ENCODE results near the gene CD82.
"Not testable (repeated sequence)": the region's sequence is repeated elsewhere in the genome, so short reads cannot be mapped to it uniquely, and the experiment has no call there.

Gene CD82

DNA sequence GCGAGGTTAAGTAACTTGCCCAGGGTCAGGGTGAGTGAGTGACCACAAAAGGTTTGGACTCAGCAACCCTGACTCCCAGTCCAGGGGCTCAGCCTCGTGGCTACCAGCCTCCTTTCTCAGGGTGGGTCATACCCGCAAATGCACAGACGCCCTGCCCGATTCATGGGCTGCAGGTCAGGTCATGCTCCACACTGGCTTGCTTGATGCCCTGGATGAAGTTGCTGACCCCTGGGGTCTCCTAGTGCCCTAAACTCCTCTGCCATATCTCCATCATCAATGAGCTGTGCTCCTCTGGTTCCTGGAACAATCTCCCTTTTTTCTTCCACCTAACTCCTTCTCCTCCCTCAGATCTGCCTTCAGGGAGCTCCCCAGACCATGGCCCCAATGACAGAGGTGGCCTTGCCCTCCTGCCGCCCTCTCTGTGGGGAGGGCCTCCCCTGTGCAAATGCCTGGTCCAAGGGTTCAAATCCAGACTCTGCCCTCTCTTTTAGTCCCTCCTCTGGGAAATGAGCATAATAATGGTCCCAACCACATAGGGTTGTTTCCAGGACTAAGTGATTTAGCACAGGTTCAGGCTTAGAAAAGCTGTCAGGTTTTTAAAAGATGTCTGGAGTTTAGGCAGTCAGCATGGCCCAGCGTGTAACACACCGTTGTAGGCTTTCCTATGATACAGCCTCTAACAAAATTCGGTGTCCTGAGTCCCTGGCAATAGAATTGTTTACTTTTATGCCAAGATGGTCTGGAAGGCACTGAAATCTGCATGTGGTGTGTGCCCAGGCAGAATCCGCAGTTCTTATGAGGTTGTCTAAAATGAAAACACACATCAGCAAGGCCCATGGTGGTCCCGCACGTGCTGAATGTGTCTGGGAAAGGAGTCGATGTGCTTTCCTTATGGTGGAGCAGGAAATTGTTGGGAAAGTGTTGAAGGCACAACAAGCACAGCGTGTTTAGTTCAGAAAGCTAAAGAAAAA is 63.6 kb downstream of the CD82 start:
- no peak for DNase-seq (ENCODE audit: low read depth in 1 of 2, low spot score in 1 of 2)

DNA sequence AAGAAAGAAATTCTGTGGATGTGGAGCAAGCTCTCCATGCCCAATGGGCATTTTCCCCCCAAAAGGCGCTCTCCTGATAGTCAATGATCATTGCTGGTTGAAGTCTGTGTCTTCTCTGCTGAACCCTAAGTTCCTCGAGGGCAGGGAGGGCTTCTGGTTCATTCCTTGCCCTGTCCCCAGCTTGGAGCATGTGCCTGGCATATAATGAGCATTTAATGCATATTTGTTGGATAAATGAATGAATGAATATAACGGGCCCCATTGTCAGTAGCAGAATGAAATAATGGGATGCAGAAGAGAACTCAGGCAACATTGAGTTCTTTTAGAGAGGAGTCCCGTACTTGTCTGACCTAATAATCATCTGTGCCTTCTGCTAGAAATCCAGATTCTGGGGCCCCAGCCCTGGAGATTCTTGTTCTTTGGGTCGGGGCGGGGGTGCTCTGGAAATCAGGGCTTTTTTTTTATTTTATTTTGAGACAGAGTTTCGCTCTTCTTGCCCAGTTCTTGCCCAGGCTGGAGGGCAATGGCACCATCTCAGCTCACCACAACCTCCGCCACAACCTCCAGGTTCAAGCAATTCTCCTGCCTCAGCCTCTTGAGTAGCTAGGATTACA is 64.4 kb downstream of the CD82 start:
- no peak for DNase-seq (ENCODE audit: low read depth in 1 of 2, low spot score in 1 of 2)

DNA sequence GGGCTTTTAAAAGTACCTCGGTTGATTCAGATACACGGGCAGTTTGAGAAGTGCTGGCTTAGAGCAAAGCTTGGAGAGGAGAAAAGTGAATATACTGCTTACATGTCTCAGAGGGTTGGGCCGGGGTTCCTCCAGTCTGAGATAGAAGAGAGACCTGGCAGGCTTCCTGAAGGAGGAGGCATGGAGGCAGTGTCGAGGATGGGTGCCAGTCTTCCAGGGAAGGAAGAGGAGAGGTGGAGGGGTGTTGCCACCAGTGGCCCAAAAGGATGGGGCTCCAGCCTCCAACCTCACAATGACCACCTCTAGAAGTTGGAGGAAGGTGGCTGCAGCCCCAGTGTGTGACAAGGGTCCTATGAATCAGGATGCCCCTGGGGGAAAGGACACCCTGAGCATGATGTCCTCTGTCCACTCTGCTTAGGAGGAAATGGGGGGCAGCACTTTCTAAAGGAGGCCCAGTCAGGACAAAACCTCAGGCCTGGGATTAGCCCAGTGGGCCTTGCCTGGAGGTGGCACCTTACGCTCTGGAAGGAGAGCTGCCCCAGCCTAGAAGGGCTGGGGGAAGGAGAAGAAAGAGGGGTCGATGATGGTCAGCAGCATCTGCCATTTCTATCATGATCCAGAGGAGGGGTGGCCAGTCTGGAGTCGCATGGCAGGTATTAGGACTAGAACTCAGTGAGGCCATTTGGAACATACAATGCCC is 65.2 kb downstream of the CD82 start:
- no peak for DNase-seq (ENCODE audit: low read depth in 1 of 2, low spot score in 1 of 2)

DNA sequence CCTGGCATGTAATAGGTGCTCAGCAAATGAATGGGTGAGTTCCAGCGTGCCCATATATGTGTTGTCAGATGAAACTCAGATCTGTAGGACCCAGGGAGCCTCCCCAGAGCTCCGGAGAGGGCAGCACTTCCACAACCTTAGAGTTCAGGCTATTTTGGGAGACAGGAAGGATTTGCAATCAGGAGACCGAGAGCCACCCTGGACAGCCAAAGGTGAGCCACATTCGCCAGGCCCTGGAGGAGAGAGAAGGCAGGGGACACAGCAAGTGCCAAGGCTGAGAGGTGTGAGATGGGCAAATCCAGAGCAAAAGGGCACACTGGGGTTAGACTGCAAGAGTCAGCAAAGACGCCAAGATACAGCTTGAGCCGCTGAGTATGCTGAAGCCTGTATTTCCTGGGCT is 66.4 kb downstream of the CD82 start:
- DNase-seq (ENCODE audit: low read depth in 1 of 2, low spot score in 1 of 2), result no peak

DNA sequence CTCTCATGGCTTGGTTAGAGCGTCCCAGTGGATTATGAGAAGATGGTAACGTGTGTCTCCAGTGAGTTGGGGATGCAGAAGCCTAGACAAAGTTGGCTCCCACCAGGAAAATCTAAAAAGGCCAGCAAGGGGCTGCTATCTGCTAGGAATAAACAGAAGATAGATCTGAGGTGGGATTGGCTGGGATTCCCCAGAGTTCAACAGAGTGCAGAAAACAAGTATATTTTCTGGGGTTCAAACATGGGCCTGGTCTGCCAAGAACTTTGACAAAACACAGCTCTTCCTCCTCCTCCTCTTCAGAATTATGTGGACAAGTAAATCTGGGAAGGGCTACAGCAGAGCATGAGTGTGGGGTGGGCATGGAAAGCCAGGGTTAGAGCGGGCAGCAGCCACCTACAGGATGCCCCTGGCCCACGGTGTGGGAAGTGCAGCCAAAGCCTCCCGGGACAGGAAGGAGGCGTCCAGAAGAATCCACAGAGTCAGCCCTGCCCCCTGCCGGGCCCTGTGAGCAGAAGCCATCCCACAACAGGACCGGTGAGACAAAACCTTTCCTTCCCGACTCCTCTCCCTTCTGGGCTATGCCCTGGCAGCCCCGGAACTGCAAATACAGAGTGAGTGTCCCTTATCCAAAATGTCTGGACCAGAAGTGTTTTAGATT is 67.1 kb downstream of the CD82 start:
- DNase-seq (ENCODE audit: low read depth in 1 of 2, low spot score in 1 of 2), result no peak

DNA sequence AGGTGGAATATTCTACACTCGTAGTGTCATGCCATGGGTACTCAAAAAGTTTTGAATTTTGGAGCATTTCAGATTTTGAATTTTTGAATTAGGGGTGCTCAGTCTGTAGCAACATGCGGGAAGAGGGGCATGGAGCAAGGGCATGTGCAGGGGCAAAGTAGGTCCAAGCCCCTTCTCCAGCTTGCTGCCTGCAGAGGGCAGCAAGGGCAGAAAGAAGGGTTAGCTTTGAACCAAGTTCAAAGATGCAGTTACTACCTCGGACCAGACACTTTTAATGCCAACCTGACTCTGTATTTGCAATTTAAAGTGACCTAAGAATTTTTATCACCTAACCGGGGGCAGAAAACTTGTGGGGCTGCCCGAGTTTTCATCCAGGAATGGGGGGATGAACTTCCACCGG is 68.2 kb downstream of the CD82 start:
- no peak for DNase-seq (ENCODE audit: low read depth in 1 of 2, low spot score in 1 of 2)

DNA sequence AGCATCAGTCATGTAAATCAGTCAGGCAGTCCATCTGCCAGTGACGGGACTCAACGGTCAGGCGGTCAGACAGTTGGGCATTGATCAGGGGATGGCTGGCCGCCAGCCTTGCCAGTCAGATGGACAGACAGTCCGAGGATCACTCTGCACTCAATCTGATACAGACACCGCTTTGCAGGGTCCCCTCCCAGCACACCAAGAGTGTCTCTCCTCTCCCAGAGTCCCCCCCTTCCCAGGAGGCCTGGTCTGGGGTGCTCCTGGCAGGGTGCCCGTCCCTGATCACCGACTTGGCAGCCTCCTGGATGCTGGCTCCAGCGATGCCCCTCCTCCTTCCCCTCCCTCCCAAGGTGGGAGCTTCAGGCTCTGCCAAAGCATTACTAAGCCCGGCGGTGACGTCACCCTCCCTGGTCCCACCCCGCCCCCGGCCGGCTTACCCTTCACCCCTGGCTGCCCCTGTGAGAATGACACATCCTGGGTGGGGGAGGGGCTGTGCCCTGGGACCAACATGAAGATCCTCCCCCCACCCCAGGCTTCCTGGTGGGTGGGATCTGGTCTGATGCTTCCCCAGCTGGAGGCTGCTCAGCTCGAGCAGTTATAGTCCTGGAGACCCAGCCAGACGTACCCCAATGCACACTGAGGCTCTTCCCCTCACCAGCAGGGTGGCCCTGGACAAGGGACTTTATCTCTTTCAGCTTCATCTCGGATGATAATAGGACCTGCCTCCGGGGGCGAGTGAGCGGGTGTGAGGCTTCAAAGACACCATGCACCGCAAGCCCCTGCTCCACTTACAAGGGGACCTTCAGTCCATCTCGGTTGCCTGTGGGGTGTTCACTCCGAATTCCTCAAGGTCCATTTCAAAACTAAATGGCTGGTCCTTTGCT is 69.2 kb downstream of the CD82 start:
- no peak for DNase-seq (ENCODE audit: low read depth in 1 of 2, low spot score in 1 of 2)

DNA sequence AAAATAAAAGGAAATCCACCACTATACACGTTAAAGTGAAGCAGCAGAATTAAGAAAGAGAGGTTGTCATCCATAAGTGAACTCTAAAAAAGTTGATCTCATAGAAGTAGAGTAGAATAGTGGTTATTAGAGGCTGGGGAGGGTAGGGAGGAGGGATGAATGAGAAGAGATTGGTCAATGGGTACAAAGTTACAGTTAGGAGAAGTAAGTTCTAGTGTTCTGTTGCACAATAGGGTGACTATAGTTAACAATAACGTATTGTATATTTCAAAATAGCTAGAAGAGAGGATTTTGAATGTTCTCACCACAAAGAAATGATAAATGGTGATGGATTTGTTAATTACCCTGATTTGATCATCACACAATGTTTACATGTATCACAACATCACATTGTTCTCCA is 72.0 kb downstream of the CD82 start:
- DNase-seq (ENCODE audit: low read depth in 1 of 2, low spot score in 1 of 2), result no peak

DNA sequence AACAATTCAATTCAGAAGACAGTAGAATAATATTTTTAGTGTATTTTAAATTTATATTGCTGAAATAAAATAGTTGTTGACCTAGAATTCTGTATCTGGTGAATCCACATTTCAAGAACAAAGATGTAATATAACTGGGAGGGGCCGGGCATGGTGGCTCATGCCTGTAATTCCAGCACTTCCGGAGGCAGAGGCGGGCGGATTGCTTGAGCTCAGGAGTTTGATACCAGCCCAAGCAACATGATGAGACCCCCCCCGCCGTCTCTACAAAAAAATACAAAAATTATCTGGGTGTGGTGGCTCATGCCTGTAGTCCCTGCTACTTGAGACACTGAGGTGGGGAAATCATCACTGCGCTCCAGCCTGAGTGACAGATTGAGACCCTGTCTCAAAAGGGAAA is 72.6 kb downstream of the CD82 start:
- DNase-seq (ENCODE audit: low read depth in 1 of 2, low spot score in 1 of 2), result no peak

DNA sequence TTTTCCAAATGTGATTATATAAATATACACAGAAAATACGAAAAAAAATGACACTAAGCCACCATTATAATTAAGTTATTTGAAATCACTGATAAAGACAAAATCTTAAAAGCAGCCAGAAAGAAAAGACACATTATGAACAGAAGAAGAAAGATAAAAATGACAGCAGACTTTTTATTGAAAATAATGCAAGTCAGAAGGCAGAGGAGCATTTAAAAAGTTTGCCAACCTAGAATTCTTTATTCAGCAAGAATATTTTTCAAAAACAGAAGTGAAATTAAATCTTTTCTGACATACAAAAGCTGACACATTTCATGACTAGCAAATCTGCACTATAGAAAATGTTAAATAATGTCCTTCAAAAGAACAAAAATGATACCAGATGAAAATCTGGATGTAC is 77.8 kb downstream of the CD82 start:
- DNase-seq (ENCODE audit: low read depth in 1 of 2, low spot score in 1 of 2), result no peak

DNA sequence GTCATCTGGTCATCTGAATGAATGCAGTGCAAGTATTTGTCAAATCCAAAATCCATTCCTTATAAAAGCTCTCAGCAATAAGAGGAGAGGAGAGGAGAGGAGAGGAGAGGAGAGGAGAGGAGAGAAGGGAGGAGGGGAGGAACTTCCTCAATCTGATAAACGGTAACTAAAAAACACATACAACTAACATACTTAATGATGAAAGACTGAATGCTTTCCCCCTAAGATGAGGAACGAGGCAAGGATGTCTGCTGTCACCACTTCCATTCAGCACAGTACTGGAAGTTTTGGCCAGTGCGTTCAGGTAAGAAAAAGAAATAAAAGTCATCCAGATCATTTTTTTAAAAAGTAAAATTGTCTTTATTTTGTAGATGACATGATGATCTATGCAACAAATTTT is 80.4 kb downstream of the CD82 start:
- DNase-seq (ENCODE audit: low read depth in 1 of 2, low spot score in 1 of 2), result no peak

DNA sequence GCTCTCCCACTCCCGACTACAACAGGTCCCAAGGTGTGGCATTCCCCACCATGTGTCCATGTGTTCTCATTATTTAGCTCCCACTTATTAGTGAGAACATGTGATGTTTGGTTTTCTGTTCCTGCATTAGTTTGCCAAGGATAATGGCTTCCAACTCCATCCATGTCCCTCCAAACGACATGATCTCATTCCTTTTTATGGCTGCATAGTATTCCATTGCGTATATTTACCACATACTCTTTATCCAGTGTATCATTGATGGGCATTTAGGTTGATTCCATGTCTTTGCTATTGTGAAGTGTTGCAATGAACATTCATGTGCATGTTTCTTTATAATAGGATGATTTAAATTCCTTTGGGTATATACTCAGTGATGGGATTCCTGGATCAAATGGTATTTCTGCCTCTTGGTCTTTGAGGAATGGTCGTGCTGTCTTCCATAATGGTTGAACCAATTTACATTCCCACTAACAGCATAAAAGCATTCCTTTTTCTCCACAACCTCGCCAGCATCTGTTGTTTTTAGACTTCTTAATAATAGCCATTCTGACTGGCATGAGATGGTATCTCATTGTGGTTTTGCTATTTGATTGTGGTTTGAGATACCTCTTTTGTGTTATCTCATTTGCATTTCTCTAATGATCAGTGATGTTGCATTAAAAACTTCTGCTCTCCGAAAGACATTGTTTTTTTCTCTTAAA is 81.9 kb downstream of the CD82 start:
- not testable (repeated sequence) for DNase-seq (ENCODE audit: low read depth in 1 of 2, low spot score in 1 of 2)

DNA sequence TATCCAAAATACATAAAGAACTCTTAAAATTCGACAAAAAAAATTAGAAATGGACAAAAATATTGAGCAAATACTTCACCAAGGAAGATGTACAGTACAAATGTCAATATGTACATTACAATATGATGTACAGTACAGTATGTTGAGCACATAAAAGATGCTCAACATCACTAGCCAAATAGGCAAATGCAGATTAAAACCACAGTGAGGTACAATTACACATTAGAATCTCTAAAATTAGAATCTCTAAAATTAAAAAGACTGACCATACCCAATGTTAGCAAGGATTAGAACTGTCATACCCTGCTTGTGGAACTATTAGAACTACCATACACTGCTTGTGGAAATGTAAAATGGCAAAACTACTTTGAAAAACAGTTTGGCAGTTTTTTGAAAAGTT is 82.6 kb downstream of the CD82 start:
- no peak for DNase-seq (ENCODE audit: low read depth in 1 of 2, low spot score in 1 of 2)

DNA sequence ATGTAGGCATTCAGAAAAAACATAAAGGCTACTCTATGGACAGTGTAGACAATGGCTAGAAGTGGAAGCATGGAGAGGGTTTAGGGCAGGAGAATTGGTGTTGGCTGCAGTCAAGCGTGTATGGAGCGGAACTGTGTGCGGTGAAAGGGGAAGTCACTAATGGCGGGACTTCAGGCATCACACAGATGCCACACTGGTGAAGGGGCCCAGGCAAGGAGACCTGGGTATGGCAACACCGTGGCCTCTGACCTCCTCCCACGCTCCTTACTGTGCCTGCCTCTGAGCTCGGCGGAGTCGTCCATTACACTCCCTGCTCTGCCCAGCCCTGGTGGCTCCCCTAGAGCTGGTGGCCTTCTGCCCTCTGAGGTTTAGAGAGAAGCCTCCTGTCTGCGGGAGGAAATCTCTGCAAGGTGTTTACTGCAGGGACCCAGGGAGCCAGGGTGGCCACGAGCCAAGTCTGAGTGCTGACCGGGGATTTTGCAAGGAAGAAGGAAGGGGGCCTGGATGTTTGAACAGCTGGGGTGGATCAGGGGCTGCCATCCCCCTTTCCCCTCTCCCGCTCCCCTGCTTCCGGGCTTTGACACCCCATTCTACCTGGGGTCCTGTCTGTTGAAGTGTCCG is 86.2 kb downstream of the CD82 start:
- DNase-seq (ENCODE audit: low read depth in 1 of 2, low spot score in 1 of 2), result no peak

DNA sequence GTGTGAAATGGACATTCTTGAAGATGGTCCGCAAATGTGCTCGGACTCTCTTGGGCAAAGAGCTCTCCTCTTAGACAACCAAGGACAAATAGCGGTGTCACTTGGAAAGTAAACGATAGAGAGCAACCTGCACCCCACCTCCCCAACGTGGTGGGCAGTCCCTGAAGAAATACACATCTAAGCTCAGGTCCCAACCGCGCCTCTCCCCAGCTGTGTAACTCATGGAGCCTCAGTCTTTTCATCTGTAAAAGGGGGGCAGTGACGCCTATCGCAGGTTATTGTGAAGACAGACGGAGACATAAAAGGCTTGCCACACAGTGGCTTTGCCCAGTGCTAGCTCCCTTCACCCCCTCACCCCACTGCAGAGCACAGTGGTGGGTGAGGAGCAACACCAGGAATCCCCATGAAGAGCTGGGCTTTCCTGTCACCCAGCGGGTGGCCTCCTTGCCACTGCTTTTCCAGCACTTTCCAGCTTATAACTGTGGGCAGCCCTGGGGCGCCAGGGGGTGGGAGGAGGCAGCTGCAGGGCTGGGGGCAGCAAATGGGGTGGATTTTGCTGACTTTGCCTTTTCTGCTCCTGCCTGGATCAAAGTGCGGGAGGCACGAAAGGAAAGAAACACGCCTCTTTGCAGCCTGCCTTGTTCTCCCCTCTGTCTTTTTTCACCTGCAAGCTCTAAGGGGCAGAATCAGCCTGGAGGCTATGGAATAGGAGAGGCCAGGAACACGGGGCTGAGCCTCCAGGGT is 87.6 kb downstream of the CD82 start:
- DNase-seq (ENCODE audit: low read depth in 1 of 2, low spot score in 1 of 2), result no peak

DNA sequence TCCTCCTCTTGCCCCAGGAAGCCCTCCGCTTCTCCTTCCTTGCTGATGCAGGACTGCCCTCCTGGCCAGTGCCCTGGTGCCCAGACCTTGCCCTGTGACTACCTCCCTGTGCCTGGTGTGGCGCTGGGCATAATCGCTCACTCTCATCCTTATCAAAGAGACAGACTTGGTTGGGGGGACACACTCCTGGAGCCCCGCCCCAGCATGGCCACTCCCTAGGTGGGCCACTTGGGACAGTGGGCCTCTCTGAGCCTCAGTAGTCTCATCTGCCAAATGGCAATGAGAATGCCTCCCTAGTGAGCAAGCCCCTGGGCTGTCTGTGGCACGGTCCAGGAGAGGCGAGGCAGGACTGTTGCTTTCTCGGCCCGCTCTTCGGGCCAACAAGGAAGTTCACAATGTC is 88.6 kb downstream of the CD82 start:
- no peak for DNase-seq (ENCODE audit: low read depth in 1 of 2, low spot score in 1 of 2)

DNA sequence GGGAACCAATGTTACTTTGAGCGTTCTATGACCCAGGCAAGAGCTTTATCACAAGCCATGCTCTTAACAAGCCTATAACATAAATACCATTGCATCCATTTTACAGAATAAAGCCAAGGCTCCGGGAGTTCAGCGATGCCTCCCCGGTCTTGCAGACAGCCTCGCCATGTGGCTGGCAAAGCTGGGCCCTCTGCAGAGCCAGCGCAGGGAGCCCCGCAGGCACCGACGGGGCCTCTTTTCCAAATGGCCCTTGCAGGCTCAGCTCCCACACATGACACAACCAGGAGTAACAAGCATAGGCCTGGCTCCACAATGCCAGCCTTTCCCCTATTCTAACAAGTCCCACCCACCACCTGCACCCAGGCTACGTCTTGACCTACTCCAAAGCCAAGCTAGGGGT is 89.1 kb downstream of the CD82 start:
- no peak for DNase-seq (ENCODE audit: low read depth in 1 of 2, low spot score in 1 of 2)

DNA sequence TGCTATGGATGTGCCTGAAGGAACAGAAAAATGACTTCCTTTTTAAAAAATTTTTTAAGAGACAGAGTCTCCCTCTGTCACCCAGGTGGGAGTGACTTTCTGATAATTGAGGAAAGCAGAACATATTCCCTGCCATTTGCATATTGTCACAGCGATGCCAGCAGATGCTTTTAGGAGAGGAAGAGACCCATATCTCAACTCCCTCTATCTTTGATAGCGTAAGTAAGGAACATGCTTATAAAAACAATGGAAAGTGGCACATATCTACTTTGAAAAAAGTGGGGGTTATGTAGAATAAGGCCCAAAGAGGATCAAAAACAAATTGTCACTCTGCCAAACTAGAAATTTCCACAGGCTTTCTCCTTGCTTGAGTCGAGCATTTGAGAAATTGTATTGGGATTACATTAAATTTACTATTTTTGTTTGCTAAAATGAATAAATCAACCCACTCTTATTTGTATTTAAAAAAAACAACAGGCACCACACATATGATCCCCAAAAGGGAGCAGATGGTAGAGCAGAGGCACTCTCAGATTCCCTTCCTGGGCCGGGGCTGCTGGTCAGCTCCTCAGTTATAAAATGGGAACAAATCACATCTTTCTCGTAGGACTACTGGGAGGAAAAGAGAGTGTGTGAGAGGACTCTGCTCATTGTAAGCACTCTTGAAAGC is 92.5 kb downstream of the CD82 start:
- DNase-seq (ENCODE audit: low read depth in 1 of 2, low spot score in 1 of 2), result no peak
